PC-9 (cell line): ENCODE data around the gene MYO15B. TPM values are rescaled to one million over a fixed set of nuclear protein-coding genes. Genes with fewer than 3 reads are reported as not detected.

Experiments used
- BruUV-seq: library from RNA; stranded (reverse); fragments of 400-500 nt; replicated peaks from 2 replicates; lab custom pipeline; 2021; lab: Mats Ljungman, UMichigan
- CTCF ChIA-PET: fragments of 300-600 bp; sonication (Branson Sonifier 250); formaldehyde crosslinking; loops from one replicate; lab custom pipeline; 2022; ENCODE audit warnings: antibody characterized with exemption; lab: Charles Lee
- POLR2A ChIA-PET: fragments of 300-600 bp; sonication (Branson Sonifier 250); formaldehyde crosslinking; loops from one replicate; lab custom pipeline; 2022; ENCODE audit warnings: antibody characterized with exemption; ENCODE audit not compliant: unreplicated experiment; lab: Charles Lee
- DNase-seq, 2 experiments: peaks; one replicate each; pipeline versions ENCODE4 v3.0.0 to v3.0.0-alpha.2; 2015 to 2022; ENCODE audit warnings: mixed read lengths in 1 of 2
- H2AFZ ChIP-seq: fragments of 200-600 bp; sonication (generic); 2 replicates; pipeline ENCODE4 v1.8.1; 2017; ENCODE audit warnings: antibody characterized with exemption
- H3F3A ChIP-seq: fragments of 200-600 bp; sonication (generic); 2 replicates; pipeline ENCODE4 v1.8.1; 2017; ENCODE audit warnings: antibody characterized with exemption, mild to moderate bottlenecking, low read depth; ENCODE audit not compliant: insufficient read depth
- H3K27ac ChIP-seq: fragments of 200-600 bp; sonication (generic); 2 replicates; pipeline ENCODE4 v1.6.1; 2016; ENCODE audit warnings: mixed run types
- H3K27me3 ChIP-seq: fragments of 200-600 bp; sonication (generic); 2 replicates; pipeline ENCODE4 v1.6.1; 2016; ENCODE audit warnings: low read depth, mixed run types; ENCODE audit not compliant: insufficient read depth
- H3K36me3 ChIP-seq: fragments of 200-600 bp; sonication (generic); 2 replicates; pipeline ENCODE4 v1.6.1; 2016; ENCODE audit warnings: low read depth, mixed run types
- H3K4me1 ChIP-seq: fragments of 200-600 bp; sonication (generic); replicated peaks from 2 replicates; pipeline ENCODE4 v1.6.1; 2016; ENCODE audit warnings: mixed run types; ENCODE audit not compliant: insufficient read depth
- H3K4me2 ChIP-seq: fragments of 200-600 bp; sonication (generic); 2 replicates; pipeline ENCODE4 v1.6.1; 2017; ENCODE audit warnings: mixed run types
- H3K4me3 ChIP-seq: fragments of 200-600 bp; sonication (generic); 2 replicates; pipeline ENCODE4 v1.6.1; 2016; ENCODE audit warnings: mixed run types
- H3K79me2 ChIP-seq: fragments of 200-600 bp; sonication (generic); 2 replicates; pipeline ENCODE4 v1.6.1; 2017; ENCODE audit warnings: low read depth, mixed run types
- H3K9me2 ChIP-seq: fragments of 200-600 bp; sonication (generic); 2 replicates; pipeline ENCODE4 v1.8.1; 2017; ENCODE audit warnings: mild to moderate bottlenecking; ENCODE audit not compliant: insufficient read depth
- H3K9me3 ChIP-seq: fragments of 200-600 bp; sonication (generic); 2 replicates; pipeline ENCODE4 v1.8.1; 2016; ENCODE audit warnings: low read depth; ENCODE audit not compliant: insufficient read depth
- H4K20me1 ChIP-seq: fragments of 200-600 bp; sonication (generic); 2 replicates; pipeline ENCODE4 v1.8.1; 2017; ENCODE audit not compliant: insufficient read depth
- EZH2 ChIP-seq: fragments of 200-600 bp; sonication (generic); IDR thresholded peaks from 2 replicates; pipeline ENCODE4 v1.8.0; 2017; ENCODE audit warnings: antibody characterized with exemption, low read depth
- intact Hi-C: fragments of 100-400 bp; cut with micrococcal nuclease; formaldehyde crosslinking; loops from one replicate; pipeline ENCODE4 v1.10.0; 2022; ENCODE audit not compliant: unreplicated experiment
- total RNA-seq: library from RNA; stranded (reverse); gene quantifications from 2 replicates; pipeline ENCODE4 v1.2.3, GENCODE V29; 2021
- TF ChIP-seq, protein P1 (sequence below): fragments of 200-600 bp; sonication (generic); conservative IDR thresholded peaks from 2 replicates; pipeline ENCODE4 v1.6.1; 2017; ENCODE audit warnings: mixed run types, antibody characterized with exemption, mild to moderate bottlenecking, moderate library complexity

The MYO15B gene
- total RNA-seq, 1 experiment from 2014 or later: 53.5 TPM

DNA sequence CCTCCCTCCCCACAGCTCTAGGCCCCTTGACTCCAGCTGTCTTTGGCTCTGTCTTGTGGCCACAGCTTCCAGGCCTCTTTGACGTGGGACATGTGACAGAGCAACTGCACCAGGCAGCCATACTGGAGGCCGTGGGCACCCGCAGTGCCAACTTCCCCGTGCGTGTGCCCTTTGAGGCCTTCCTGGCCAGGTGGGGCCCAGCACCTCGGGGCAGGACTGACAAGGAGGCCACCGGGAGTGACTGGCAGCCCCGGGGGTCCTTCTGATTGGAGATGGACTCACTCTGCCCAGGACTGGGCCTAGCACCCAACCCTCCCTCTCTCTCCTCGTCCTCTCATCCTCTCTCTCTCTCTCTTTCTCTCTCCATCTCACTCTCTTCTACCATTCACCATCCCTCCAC lies 15.5 kb downstream of the MYO15B start:
- H3K4me1 ChIP-seq: peaks cover 42% of the 10 kb centered on the region
- no peaks in the 10 kb centered on the region for H3K79me2 ChIP-seq
- H3K4me3 ChIP-seq: no peak overlapping the region
- H3K36me3 ChIP-seq: no peaks in the 10 kb centered on the region
- no peak overlapping the region for H2AFZ ChIP-seq
- ChIA-PET POLR2A (interaction anchor here (0.6 kb wide), 1 partner anchor 64 kb away, joined by 3 read pairs; no protein-coding TSS in a partner anchor), CTCF (interaction anchor here (0.5 to 1.2 kb wide), 3 partner anchors 30 to 89 kb away, joined by 3 to 9 read pairs (median 5); partner anchors contain the start of gene SMIM5)
- H3K27ac ChIP-seq: no peak overlapping the region
- no peaks in the 10 kb centered on the region for H3K9me3 ChIP-seq
- H3F3A ChIP-seq: peaks cover 35% of the 10 kb centered on the region
- no TSS peak for BruUV-seq
- no peak for TF ChIP-seq EZH2
- TF ChIP-seq, protein P1, sequence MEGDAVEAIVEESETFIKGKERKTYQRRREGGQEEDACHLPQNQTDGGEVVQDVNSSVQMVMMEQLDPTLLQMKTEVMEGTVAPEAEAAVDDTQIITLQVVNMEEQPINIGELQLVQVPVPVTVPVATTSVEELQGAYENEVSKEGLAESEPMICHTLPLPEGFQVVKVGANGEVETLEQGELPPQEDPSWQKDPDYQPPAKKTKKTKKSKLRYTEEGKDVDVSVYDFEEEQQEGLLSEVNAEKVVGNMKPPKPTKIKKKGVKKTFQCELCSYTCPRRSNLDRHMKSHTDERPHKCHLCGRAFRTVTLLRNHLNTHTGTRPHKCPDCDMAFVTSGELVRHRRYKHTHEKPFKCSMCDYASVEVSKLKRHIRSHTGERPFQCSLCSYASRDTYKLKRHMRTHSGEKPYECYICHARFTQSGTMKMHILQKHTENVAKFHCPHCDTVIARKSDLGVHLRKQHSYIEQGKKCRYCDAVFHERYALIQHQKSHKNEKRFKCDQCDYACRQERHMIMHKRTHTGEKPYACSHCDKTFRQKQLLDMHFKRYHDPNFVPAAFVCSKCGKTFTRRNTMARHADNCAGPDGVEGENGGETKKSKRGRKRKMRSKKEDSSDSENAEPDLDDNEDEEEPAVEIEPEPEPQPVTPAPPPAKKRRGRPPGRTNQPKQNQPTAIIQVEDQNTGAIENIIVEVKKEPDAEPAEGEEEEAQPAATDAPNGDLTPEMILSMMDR: no peak
- no peaks in the 10 kb centered on the region for H3K9me2 ChIP-seq
- DNase-seq: no peak
- no peaks in the 10 kb centered on the region for H3K27me3 ChIP-seq
- no peak overlapping the region for H3K4me2 ChIP-seq
- H4K20me1 ChIP-seq: no peaks in the 10 kb centered on the region
- intact Hi-C loops: loop anchor here (5.0 kb wide), 2 partner anchors 44 to 86 kb away; partner anchors contain the start of genes CASKIN2 and TSEN54

DNA sequence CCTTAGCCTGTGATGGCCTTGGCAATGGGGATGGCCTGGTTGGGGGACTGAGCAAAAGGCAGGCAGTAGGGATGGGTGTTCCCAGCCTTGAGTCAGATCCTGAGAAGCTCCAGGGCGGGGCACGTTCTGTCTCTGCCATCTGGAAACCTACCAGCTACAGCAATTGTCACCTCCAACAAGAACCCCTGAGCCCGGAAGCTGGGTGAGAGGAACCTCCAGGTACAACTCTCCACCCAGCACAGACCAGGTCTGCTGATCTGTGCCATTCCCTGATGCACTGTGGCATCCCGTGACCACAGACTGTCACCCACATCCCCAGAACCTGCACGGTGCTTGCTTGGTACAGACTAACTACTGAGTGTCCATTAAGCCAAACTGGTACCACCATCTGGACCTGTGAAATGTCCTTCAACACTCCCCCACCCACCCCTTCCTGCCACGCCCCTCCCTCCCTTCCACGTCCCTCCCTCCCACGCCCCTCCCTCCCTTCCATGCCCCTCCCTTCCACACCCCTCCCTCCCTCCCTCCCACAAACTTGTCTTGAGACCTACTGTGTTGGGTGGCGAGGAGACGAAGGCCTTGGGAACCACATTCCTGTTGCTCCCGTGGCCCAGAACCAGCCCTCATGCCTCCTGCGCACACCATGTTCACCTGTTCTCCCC lies 16.6 kb downstream of the MYO15B start:
- ChIA-PET CTCF (interaction anchor here (0.5 to 1.2 kb wide), 2 partner anchors 28 to 297 kb away, joined by 3 to 10 read pairs; partner anchors contain the start of gene SMIM5), POLR2A (interaction anchor here (0.6 kb wide), 3 partner anchors 25 to 117 kb away, joined by 3 to 6 read pairs (median 3); no protein-coding TSS in a partner anchor)
- Histone ChIP-seq H3K36me3 (no peaks in the 10 kb centered on the region), H3K79me2 (no peaks in the 10 kb centered on the region), H3F3A (peaks cover 35% of the 10 kb centered on the region), H2AFZ (no peak overlapping the region), H3K27me3 (no peaks in the 10 kb centered on the region), H3K9me3 (no peaks in the 10 kb centered on the region), H3K4me3 (no peak overlapping the region), H4K20me1 (no peaks in the 10 kb centered on the region), H3K4me2 (0 out of 2 replicates have a peak overlapping the region, but pooled peaks have one; percentile 18), H3K27ac (no peak overlapping the region), H3K4me1 (peaks cover 42% of the 10 kb centered on the region), H3K9me2 (no peaks in the 10 kb centered on the region)
- no TSS peak for BruUV-seq
- no peak for TF ChIP-seq EZH2
- TF ChIP-seq, protein P1: no peak
- intact Hi-C loops: loop anchor here (5.0 kb wide), 2 partner anchors 43 to 87 kb away; partner anchors contain the start of genes CASKIN2 and TSEN54
- DNase-seq: peak in 1 of 2 experiments; percentile 57

DNA sequence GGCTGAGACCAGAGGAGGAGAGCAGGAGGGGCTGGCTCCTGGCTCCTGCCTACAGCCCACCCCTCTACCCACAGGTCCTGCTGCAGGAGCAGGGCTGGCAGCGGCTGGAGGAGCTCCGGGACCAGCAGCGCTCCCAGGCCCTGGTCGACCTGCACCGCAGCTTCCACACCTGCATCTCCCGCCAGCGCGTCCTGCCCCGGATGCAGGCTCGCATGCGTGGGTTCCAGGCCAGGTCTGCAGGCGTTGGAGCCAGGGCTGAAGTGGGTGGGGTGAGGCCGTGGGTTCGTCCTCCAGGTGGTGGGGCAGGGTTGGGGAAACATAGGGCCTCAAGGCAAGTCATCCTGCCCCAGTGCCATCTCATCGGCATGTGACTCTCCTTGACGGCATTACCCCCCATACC lies 18.2 kb downstream of the MYO15B start:
- no peak overlapping the region for H3K4me2 ChIP-seq
- no peak overlapping the region for H3K4me3 ChIP-seq
- DNase-seq: no peak
- H3K9me3 ChIP-seq: no peaks in the 10 kb centered on the region
- CTCF ChIA-PET: no interaction called here
- no TSS peak for BruUV-seq
- no peaks in the 10 kb centered on the region for H3K9me2 ChIP-seq
- no peaks in the 10 kb centered on the region for H3K36me3 ChIP-seq
- H3K27me3 ChIP-seq: no peaks in the 10 kb centered on the region
- H3K27ac ChIP-seq: no peak overlapping the region
- intact Hi-C loops: no loop called here
- H2AFZ ChIP-seq: no peak overlapping the region
- peaks cover 41% of the 10 kb centered on the region for H3K4me1 ChIP-seq
- POLR2A ChIA-PET: no interaction called here
- H3F3A ChIP-seq: peaks cover 26% of the 10 kb centered on the region
- no peaks in the 10 kb centered on the region for H4K20me1 ChIP-seq
- no peak for TF ChIP-seq EZH2
- TF ChIP-seq, protein P1: no peak
- H3K79me2 ChIP-seq: no peaks in the 10 kb centered on the region
